Effector CD8-positive, alpha-beta T cell (primary cell): ENCODE data around the gene BTC.
"Not testable (repeated sequence)": the region's sequence is repeated elsewhere in the genome, so short reads cannot be mapped to it uniquely, and the experiment has no call there.

Source experiments
- DNase-seq: peaks from one replicate; lab custom pipeline; 2025; lab: John Stamatoyannopoulos, UW
- total RNA-seq, 4 experiments: gene quantifications; one replicate each; lab custom pipeline; 2026; lab: John Stamatoyannopoulos, UW

The BTC gene
- total RNA-seq, result 0 to 0.18 (median 0) reads per million in 4 experiments

GRCh38 chr4:74794382-74795010 lies at the start of gene BTC:
BTC (minus strand) TSS chr4:74794523; CDS start chr4:74794325, 198 bp downstream.
- DNase-seq, result no peak

- no peak for DNase-seq
Observed at GRCh38 chr4:74840936-74841509, 46.7 kb upstream of the BTC start.

GRCh38 chr4:74838746-74839370 lies 44.5 kb upstream of the BTC start:
- no peak for DNase-seq

GRCh38 chr4:74830928-74831327 lies 36.6 kb upstream of the BTC start:
- DNase-seq, result no peak

GRCh38 chr4:74823194-74823593 lies 28.9 kb upstream of the BTC start:
- no peak for DNase-seq

GRCh38 chr4:74822603-74823002 lies 28.3 kb upstream of the BTC start:
- DNase-seq, result no peak

GRCh38 chr4:74821541-74821940 lies 27.2 kb upstream of the BTC start:
- DNase-seq, result no peak

GRCh38 chr4:74814052-74814451 lies 19.7 kb upstream of the BTC start:
- DNase-seq, result no peak

GRCh38 chr4:74812056-74812455 lies 17.7 kb upstream of the BTC start:
- DNase-seq, result not testable (repeated sequence)

GRCh38 chr4:74805601-74806000 lies 11.3 kb upstream of the BTC start:
- no peak for DNase-seq

GRCh38 chr4:74800310-74800709 lies 6.0 kb upstream of the BTC start:
- no peak for DNase-seq

GRCh38 chr4:74796631-74797030 lies 2.3 kb upstream of the BTC start:
- no peak for DNase-seq

- no peak for DNase-seq
Observed at GRCh38 chr4:74793757-74794381, 454 bp downstream of the BTC start.

GRCh38 chr4:74790652-74791051 lies 3.7 kb downstream of the BTC start:
- DNase-seq, result no peak

GRCh38 chr4:74789518-74789917 lies 4.8 kb downstream of the BTC start:
- DNase-seq, result no peak

GRCh38 chr4:74777531-74777930 lies 16.8 kb downstream of the BTC start:
- no peak for DNase-seq

GRCh38 chr4:74772783-74773182 lies 21.5 kb downstream of the BTC start:
- DNase-seq, result no peak

GRCh38 chr4:74772106-74772505 lies 22.2 kb downstream of the BTC start:
- DNase-seq, result no peak

GRCh38 chr4:74770226-74770910 lies 24.0 kb downstream of the BTC start:
- no peak for DNase-seq

GRCh38 chr4:74768857-74769525 lies 25.3 kb downstream of the BTC start:
- DNase-seq, result no peak

GRCh38 chr4:74764119-74764518 lies 30.2 kb downstream of the BTC start:
- DNase-seq, result no peak
